Measurements from ENCODE around the gene RNF214.

DNA sequence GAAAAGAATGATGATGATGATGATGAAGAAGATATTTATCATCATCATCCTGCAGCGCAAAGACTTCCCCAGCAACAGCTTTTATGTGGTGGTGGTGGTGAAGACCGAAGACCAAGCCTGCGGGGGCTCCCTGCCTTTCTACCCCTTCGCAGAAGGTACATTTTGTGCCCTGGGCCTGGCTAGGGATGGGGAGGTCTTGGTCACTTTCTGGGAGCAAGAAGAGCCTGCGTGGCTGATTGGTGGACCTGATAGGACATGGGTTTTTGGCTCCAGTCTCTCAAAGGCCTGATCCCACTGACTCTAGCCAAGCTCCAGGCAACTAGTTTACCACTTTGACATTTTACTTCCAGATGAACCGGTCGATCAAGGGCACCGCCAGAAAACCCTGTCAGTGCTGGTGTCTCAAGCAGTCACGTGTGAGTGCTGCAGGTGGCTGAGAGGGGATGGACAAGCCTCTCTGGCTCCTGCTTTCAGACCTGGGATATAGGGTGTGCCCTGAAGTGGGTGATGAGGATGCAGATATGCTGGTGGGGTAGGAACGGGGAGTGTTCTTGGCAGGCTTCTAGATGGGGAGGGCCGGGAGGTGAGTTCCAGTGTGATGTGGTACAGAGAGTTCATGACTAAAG, 48.6 kb upstream of the RNF214 start:
- TF ChIP-seq, protein P1, sequence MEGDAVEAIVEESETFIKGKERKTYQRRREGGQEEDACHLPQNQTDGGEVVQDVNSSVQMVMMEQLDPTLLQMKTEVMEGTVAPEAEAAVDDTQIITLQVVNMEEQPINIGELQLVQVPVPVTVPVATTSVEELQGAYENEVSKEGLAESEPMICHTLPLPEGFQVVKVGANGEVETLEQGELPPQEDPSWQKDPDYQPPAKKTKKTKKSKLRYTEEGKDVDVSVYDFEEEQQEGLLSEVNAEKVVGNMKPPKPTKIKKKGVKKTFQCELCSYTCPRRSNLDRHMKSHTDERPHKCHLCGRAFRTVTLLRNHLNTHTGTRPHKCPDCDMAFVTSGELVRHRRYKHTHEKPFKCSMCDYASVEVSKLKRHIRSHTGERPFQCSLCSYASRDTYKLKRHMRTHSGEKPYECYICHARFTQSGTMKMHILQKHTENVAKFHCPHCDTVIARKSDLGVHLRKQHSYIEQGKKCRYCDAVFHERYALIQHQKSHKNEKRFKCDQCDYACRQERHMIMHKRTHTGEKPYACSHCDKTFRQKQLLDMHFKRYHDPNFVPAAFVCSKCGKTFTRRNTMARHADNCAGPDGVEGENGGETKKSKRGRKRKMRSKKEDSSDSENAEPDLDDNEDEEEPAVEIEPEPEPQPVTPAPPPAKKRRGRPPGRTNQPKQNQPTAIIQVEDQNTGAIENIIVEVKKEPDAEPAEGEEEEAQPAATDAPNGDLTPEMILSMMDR (IDR thresholded peaks at IDR 0.05): no peak
- peak; percentile 82 for TF ChIP-seq POLR2AphosphoS5 (IDR thresholded peaks at IDR 0.05)
- no peak for TF ChIP-seq POLR2A (IDR thresholded peaks at IDR 0.05)

All from prostate gland (tissue), 2 donors.